Calu3 (cell line): ENCODE data around the gene OR1L1. TPM values are rescaled to one million over a fixed set of nuclear protein-coding genes. Genes with fewer than 3 reads are reported as not detected.

Experiments used
- BruUV-seq: library from RNA; stranded (reverse); fragments of 400-500 nt; replicated peaks from 2 replicates; lab custom pipeline; 2021; lab: Mats Ljungman, UMichigan
- CTCF ChIA-PET: fragments of 300-600 bp; sonication (Branson Sonifier 250); formaldehyde crosslinking; loops from one replicate; lab custom pipeline; 2022; ENCODE audit warnings: antibody characterized with exemption; lab: Charles Lee
- DNase-seq: peaks from one replicate; pipeline ENCODE4 v3.0.0; 2022
- H3K27ac Mint-ChIP-seq: one replicate; pipeline ENCODE4 v1.8.0; 2022; ENCODE audit warnings: mixed read lengths; ENCODE audit not compliant: unreplicated experiment
- H3K27me3 Mint-ChIP-seq: one replicate; pipeline ENCODE4 v1.8.0; 2022; ENCODE audit warnings: mixed read lengths; ENCODE audit not compliant: unreplicated experiment
- H3K36me3 Mint-ChIP-seq: one replicate; pipeline ENCODE4 v1.8.0; 2022; ENCODE audit warnings: mild to moderate bottlenecking, moderate library complexity, mixed read lengths; ENCODE audit not compliant: insufficient read depth, unreplicated experiment
- H3K4me1 Mint-ChIP-seq: one replicate; pipeline ENCODE4 v1.8.0; 2022; ENCODE audit warnings: mild to moderate bottlenecking, low read depth, mixed read lengths; ENCODE audit not compliant: unreplicated experiment
- H3K4me3 Mint-ChIP-seq: one replicate; pipeline ENCODE4 v1.8.0; 2022; ENCODE audit warnings: mild to moderate bottlenecking, low read depth, moderate library complexity, mixed read lengths; ENCODE audit not compliant: unreplicated experiment
- H3K9me3 Mint-ChIP-seq: one replicate; pipeline ENCODE4 v1.8.0; 2022; ENCODE audit warnings: low read depth, mixed read lengths; ENCODE audit not compliant: unreplicated experiment
- CTCF ChIP-seq: fragments of 200-600 bp; IDR thresholded peaks from one replicate; pipeline ENCODE4 v1.8.0; 2022; ENCODE audit warnings: antibody characterized with exemption; ENCODE audit not compliant: unreplicated experiment
- intact Hi-C: fragments of 100-400 bp; cut with micrococcal nuclease; formaldehyde crosslinking; loops from one replicate; pipeline ENCODE4 v1.10.0; 2022; ENCODE audit not compliant: unreplicated experiment
- total RNA-seq: library from RNA; stranded (reverse); gene quantifications from 2 replicates; pipeline ENCODE4 v1.2.3, GENCODE V29; 2022

Gene OR1L1
- total RNA-seq, 1 experiment from 2014 or later, result not detected

GRCh38 chr9:122695696-122696095 lies 34.2 kb downstream of the OR1L1 start:
- CTCF ChIA-PET, result no interaction called here
- Mint-ChIP-seq H3K4me1 (no peaks in the 10 kb centered on the region), H3K27me3 (no peaks in the 10 kb centered on the region), H3K27ac (no peak overlapping the region), H3K4me3 (no peak overlapping the region), H3K9me3 (peaks cover 5% of the 10 kb centered on the region), H3K36me3 (no peaks in the 10 kb centered on the region)
- intact Hi-C loops, result no loop called here
- no TSS peak for BruUV-seq
- TF ChIP-seq CTCF, result no peak
- no peak for DNase-seq

Other genes with a start within 250 kb of the OR1L1 start
- not detected in 2 replicates for gene OR1J1, start 183.8 kb upstream of the OR1L1 start, total RNA-seq
- gene OR1J2, start 150.9 kb upstream of the OR1L1 start, total RNA-seq, result not detected in 2 replicates
- gene OR1J4, start 142.6 kb upstream of the OR1L1 start, total RNA-seq, result not detected in 2 replicates
- not detected in 2 replicates for gene OR1N1, start 134.4 kb upstream of the OR1L1 start, total RNA-seq
- gene OR1N2, start 108.6 kb upstream of the OR1L1 start, total RNA-seq, result not detected in 2 replicates
- gene OR1L8, start 78.3 kb upstream of the OR1L1 start, total RNA-seq, result not detected in 2 replicates
- gene OR1Q1, start 47.0 kb upstream of the OR1L1 start, total RNA-seq, result not detected in 2 replicates
- not detected in 2 replicates for gene OR1B1, start 4.1 kb upstream of the OR1L1 start, total RNA-seq
- not detected in 2 replicates for gene OR1L3, start 13.4 kb downstream of the OR1L1 start, total RNA-seq
- gene OR1L4, start 62.3 kb downstream of the OR1L1 start, total RNA-seq, result not detected in 2 replicates
- not detected in 2 replicates for gene OR1L6, start 80.6 kb downstream of the OR1L1 start, total RNA-seq
- gene OR5C1, start 127.2 kb downstream of the OR1L1 start, total RNA-seq, result not detected in 2 replicates
- gene OR1K1, start 138.4 kb downstream of the OR1L1 start, total RNA-seq, result not detected in 2 replicates
- gene PDCL, start 166.9 kb downstream of the OR1L1 start, total RNA-seq, result 7.2 and 9.4 TPM in 2 replicates
- 44.0 and 45.5 TPM in 2 replicates for gene RC3H2, start 243.6 kb downstream of the OR1L1 start, total RNA-seq